Superior temporal gyrus (tissue), 1 donor: Measurements from ENCODE around the gene FBLN5.

Source experiments
- DNase-seq: peaks from one replicate; pipeline ENCODE4 v3.0.0-alpha.2; 2016; ENCODE audit errors: extremely low spot score

FBLN5 gene

GRCh38 chr14:91945751-91946621, 1.5 kb downstream of the FBLN5 start:
- DNase-seq, result no peak

DNA sequence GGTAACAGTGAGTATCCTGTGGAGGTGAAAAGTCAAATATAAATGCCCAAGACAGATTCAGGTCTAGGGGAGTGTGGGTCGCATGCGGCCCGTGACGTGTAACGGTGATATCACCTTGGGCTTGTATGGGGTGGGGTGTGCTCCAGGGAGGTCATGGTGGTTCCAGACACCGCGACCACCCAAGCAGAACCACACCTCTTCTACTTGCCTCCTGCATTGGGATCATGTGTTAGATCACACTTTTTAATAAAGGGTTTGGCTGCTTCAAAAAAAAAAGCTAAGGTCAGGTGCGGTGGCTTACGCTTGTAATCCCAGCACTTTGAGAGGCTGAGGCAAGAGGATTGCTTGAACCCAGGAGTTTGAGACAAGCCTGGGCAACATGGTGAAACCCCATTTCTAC, 4.5 kb downstream of the FBLN5 start:
- no peak for DNase-seq

DNA sequence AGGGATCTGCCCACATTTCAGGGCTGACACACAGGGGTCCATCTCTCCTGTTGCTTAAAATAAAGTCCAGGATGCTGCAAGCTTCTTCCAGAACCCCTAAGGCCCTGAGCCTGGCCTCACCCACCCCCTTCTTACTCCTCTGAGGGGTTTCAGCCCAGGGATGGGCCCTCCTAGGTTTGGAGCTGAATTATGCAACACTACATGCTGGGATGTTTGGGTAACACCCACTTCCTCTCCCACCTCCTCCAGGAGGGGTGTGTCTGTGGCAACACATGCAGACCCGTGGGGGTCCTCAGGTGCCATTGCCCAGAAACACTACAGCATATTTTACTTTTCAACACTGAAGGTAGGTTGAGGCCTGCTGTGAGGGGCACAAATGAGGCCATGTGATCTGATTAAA, 5.4 kb downstream of the FBLN5 start:
- DNase-seq, result no peak

DNA sequence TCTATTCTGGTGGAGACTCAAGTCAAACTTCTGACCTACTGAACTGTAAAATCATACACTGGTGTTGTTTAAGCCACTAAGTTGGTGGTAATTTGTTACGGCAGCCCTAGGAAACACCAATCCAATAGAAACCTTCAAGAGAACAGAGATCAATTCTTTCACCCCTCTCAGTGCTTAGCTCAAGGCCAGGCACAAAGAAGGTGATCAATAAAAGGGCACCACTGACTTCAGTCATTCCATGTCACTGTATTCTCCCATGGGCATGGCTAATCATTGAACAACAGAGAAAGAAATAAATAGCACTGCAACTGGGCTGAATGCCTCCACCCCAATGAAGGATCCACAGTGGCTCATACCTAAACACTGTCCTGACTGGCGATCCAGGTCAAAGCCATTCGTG, 7.3 kb downstream of the FBLN5 start:
- no peak for DNase-seq

DNA sequence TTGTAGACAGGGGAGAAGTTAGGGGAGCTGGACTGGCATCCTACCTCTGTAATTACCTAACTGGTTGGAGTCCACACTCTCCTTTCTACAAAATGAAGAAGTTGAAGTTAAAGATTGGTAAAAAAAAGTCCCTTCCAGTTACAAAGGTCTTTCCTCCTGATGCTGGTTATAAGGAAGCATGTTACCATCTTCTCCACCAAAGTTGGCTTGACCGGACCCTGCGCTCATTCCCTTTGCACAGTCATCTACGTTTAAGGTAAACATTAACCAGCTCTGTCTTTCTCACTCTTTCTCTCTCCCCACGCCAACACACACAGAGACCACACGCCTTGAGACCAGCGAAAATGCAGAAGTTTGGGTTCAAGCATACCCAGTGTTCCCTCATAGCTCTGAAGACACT, 11.9 kb downstream of the FBLN5 start:
- no peak for DNase-seq

DNA sequence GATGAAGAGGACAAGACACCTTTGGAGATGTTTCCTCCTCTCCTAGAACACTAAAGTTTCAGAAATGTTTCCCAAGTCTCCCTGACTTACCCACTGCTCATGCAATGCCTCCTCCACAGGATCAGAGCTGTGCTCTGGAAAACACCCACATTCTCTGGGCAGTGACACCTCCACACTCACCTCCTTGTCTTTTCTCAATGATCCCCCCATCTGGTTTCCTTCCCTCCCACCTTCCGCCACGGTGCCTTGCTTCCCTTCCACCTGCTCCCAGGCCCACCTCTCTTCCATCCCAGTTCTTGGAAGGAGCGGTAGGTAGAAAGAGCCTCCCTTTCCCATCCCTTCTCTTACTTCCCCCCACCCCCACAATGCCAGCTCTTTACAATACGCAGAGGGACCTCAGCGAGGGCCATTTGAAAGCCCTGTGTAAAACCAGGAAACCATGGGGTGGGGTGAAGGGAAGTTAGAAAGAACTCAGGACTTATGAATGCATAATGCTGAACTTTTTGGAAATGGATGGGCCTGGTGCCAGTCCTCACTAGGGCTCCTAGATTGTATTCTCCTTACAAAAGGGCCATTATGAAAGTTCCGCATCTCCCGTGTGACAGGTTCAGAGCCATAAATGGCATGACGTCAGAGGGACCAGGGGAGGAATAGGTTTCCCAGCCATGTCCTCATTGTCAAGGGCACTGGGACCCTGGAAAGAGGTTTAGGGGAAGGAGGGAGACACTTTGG, 12.8 kb downstream of the FBLN5 start:
- DNase-seq, result no peak

- no peak for DNase-seq
These were observed 15.9 kb downstream of the FBLN5 start for GRCh38 chr14:91931478-91932088.

GRCh38 chr14:91929700-91930099, 17.8 kb downstream of the FBLN5 start:
- no peak for DNase-seq

GRCh38 chr14:91927800-91928199, 19.7 kb downstream of the FBLN5 start:
- no peak for DNase-seq

GRCh38 chr14:91927191-91927590, 20.3 kb downstream of the FBLN5 start:
- DNase-seq, result peak; percentile 28

DNA sequence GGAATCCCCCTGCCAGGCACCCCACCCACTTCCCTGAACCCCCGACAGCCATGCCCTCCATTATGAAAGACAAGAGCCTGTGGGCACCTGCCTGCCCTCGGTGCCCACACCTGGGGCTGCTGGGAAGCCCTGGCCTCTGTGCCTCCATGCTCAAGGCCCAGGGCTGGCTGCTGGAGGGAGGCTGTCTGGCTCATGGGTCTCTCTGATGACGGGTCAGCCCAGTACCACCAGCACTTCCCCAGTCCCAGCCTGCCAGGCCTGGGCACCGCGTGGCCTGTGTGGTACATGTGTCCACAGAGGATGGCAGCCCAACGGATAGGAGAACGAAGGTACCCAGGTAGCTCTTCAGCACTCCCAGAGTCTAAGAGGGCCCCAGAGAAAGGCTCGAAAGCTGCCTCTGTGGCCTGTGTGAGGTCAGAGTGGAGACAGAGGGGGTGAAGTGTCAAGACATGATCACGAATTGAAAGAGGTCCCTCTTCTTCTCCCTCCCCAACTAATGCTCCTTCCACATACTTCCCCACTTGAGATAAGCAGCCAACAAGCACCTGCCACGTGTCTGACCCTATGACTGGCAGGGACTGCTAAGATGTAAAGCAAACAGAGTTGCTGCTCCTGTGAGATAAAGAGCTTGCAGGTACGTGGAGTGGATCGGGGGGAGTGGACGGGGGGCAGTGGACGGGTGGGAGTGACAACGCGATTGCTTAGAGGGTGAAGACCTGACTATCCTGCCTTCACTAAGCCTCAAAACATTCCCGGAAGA, 21.2 kb downstream of the FBLN5 start:
- no peak for DNase-seq

- no peak for DNase-seq
These were observed 21.8 kb downstream of the FBLN5 start for GRCh38 chr14:91925727-91926121.

DNA sequence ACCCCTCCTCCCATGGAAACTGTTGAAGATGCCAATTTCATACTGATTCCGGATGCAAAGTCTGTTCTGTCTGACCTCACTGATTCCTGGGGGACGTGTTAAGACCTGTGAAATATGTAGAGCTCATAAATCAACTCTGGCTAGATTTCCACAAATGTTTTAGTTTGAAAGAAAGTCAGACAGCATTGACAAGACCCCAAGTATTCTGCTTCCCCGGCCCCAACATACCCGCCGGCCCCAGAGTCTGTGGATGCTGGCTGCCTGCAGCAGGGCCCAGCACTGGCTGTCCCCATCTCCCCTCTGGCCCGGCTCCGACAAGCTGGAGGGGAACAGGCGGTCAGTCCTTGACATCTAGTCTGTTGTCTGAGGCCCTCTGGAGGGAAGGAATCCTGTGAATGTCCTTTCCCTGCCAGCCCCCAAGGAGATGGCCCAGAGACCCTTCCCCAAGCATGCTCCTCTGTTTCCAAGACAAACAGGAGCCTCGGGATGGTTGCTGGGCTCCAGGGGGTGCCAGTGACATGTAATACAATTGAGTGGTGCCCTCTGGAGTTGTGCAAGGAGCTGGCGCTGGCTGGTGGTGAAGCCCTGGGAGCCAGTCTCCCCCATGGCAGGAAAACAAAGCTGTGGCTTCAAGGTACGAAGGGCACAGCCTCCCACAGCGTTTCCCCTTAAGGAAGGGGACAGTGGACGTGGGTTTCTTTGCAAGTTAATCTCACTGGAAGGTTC, 22.3 kb downstream of the FBLN5 start:
- DNase-seq, result no peak

- no peak for DNase-seq
These were observed 27.0 kb downstream of the FBLN5 start for GRCh38 chr14:91920526-91920925.

DNA sequence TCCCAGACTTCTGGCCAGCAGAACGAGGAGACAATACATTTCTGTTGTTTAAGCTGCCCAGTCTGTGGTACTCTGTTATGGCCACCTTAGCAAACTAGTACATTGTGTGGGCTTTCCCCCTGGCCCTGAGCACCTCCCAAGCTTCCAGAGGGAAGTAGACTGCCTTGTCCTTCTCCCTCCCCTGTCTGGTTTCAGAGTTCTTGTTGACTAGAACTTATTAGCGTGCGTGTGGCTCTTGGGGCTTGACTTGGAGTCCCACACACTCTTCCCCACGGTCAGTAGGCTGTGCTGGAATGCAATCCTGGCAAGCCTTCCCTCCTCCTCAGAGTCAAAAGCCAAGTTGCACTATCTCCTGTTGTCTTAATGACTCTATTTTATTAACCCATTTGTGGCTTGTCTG, 27.7 kb downstream of the FBLN5 start:
- no peak for DNase-seq

DNA sequence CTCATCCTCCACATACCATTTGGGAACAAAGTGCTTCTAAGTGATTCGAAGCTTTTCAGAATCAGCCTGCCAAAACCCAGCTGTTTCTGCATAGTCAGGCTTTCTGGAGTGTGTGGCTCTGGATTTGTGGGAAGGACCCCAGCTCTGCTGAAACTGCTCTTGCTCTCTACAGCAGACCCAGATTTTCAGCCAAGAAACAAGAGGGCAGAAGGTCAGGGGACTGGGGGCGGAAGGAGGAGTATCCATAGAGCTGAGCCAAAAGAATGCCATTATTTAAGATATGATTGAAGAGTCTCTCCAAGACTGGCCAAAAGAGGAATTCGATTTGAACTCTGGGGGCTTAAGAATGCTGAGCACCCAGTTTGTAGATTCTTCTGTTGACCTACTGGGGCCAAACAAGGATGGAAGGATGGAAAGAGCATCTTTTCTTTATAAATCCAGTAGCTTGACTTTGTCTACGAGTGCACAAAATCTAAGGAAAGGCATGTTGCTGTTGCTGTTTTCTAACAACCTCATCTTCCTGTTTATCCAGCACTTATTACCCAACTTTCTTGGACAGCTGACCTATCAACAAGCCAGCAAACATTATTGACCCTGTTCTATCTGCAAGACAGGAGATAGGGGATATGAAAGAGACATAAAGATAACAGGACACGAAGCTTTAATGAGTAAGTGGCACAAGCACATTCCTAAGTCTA, 29.2 kb downstream of the FBLN5 start:
- DNase-seq, result no peak

DNA sequence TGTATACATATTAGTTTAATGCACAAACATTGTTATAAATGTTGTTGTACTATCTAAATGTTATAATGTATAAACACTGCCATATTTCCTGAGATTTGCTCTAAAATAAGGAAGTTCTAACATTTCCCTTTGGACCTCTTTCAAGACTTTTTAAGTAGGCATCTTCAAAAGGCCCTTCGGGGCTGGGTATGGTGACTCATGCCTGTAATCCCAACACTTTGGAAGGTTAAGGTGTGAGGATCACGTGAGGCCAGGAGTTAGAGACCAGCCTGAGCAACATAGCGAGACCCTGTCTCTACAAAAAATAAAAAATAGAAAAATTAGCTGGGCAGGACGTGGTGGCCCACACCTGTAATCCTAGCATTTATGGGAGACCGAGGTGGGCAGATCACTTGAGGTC, 35.5 kb downstream of the FBLN5 start:
- DNase-seq, result no peak

- DNase-seq, result peak; percentile 79
These were observed 35.9 kb downstream of the FBLN5 start for GRCh38 chr14:91911474-91912032.

DNA sequence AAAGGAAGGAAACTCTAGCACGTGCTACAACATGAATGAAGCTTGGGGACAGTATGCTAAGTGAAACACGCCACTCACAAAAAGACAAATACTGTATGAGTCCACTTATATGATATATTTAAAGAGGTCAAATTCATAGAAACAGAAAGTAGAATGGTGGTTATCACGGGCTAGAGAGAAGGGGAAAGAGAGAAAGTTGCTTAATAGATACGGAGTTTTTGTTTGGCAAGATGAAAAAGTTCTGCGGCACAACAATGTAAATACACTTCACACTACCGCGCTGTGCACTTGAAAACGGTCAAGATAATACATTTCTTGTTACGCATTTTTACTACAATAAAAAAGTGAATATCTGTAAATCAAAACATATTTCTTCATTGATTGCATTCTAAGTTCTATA, 37.3 kb downstream of the FBLN5 start:
- no peak for DNase-seq

DNA sequence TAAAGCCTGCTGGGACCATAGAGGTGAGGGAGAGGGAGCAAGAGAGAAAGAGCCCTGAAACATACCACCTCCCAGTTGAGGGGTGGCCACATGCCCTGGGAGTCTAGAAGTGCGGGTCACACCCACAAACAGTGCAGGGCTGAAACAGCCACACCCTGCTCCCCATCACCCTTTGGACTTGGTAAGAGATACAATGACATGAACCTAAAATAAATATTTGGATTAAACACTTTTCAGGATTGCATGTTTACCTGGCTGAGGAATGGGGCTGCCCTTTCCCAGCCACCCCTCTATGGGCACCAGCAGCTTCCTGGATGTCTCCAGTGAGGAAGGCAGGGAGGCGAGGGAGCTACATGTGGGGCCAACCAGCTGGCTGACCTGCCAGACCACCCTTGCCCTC, 41.1 kb downstream of the FBLN5 start:
- no peak for DNase-seq
